Liver (tissue), 3 donors: ENCODE measurements around the gene HORMAD2.
"Not testable (repeated sequence)": the region's sequence is repeated elsewhere in the genome, so short reads cannot be mapped to it uniquely, and the experiment has no call there.

Experiments used
- CTCF ChIP-seq: fragments of 150-350 bp; IDR thresholded peaks from 2 replicates; pipeline ENCODE4 v1.5.1; 2017; ENCODE audit warnings: improper control_type of control experiment, low read depth, low read length; ENCODE audit not compliant: missing input control
- FOXA1 ChIP-seq: IDR thresholded peaks from 2 replicates; pipeline ENCODE4 v1.6.1; 2016; ENCODE audit warnings: antibody characterized with exemption
- HNF4G ChIP-seq: IDR thresholded peaks from 2 replicates; pipeline ENCODE4 v1.6.1; 2016; ENCODE audit warnings: antibody characterized with exemption
- JUND ChIP-seq, 2 donors: IDR thresholded peaks; 2 replicates each; pipeline ENCODE4 v1.6.1; 2016; ENCODE audit warnings: antibody characterized with exemption in 2 of 2
- RAD21 ChIP-seq, 2 donors: IDR thresholded peaks; 2 replicates each; pipeline ENCODE4 v1.6.1; 2016; ENCODE audit warnings: antibody characterized with exemption in 2 of 2, mild to moderate bottlenecking in 2 of 2
- RXRA ChIP-seq, 2 donors: IDR thresholded peaks; 2 replicates each; pipeline ENCODE4 v1.6.1; 2017 to 2018; ENCODE audit warnings: antibody characterized with exemption in 2 of 2, mild to moderate bottlenecking in 1 of 2
- SP1 ChIP-seq: IDR thresholded peaks from 2 replicates; pipeline ENCODE4 v1.6.1; 2018; ENCODE audit warnings: antibody characterized with exemption, mild to moderate bottlenecking
- TAF1 ChIP-seq: conservative IDR thresholded peaks from 2 replicates; pipeline ENCODE4 v1.6.1; 2016; ENCODE audit warnings: antibody characterized with exemption, mild to moderate bottlenecking
- YY1 ChIP-seq: IDR thresholded peaks from 2 replicates; pipeline ENCODE4 v1.6.1; 2016; ENCODE audit warnings: antibody characterized with exemption, mild to moderate bottlenecking
- TF ChIP-seq, protein P1 (sequence below): IDR thresholded peaks from 2 replicates; pipeline ENCODE4 v1.6.1; 2016; ENCODE audit warnings: antibody characterized with exemption
- TF ChIP-seq, protein P2 (sequence below): IDR thresholded peaks from 2 replicates; pipeline ENCODE4 v1.6.1; 2016; ENCODE audit warnings: antibody characterized with exemption, mild to moderate bottlenecking
- TF ChIP-seq, protein P3 (sequence below): IDR thresholded peaks from 2 replicates; pipeline ENCODE4 v1.6.1; 2016; ENCODE audit warnings: antibody characterized with exemption
- donor health status: healthy.
- donor health status: healthy.

DNA sequence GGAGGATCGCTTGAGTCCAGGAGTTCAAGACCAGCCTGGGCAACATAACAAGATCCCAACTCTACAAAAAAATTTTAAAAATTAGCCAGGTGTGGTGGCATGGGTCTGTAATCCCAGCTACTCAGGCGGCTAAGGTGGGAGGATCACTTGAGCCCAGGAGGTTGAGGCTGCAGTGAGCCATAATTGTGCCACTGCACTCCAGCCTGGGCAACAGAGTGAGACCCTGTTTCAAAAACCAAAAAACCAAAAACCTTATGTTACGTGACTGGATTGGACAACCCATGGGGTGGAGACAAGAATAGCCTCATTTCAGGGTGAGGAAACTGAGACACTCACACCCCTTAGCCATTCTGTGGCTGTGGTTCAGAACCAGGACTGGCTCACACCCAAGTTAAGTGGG lies 136.0 kb downstream of the HORMAD2 start:
- not testable (repeated sequence) for TF ChIP-seq CTCF; YY1; TAF1; SP1; JUND (IDR thresholded peaks at IDR 0.05); RAD21 (IDR thresholded peaks at IDR 0.05); RXRA (IDR thresholded peaks at IDR 0.05); FOXA1; HNF4G
- TF ChIP-seq, protein P1, sequence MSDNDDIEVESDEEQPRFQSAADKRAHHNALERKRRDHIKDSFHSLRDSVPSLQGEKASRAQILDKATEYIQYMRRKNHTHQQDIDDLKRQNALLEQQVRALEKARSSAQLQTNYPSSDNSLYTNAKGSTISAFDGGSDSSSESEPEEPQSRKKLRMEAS: not testable (repeated sequence)
- TF ChIP-seq, protein P2, sequence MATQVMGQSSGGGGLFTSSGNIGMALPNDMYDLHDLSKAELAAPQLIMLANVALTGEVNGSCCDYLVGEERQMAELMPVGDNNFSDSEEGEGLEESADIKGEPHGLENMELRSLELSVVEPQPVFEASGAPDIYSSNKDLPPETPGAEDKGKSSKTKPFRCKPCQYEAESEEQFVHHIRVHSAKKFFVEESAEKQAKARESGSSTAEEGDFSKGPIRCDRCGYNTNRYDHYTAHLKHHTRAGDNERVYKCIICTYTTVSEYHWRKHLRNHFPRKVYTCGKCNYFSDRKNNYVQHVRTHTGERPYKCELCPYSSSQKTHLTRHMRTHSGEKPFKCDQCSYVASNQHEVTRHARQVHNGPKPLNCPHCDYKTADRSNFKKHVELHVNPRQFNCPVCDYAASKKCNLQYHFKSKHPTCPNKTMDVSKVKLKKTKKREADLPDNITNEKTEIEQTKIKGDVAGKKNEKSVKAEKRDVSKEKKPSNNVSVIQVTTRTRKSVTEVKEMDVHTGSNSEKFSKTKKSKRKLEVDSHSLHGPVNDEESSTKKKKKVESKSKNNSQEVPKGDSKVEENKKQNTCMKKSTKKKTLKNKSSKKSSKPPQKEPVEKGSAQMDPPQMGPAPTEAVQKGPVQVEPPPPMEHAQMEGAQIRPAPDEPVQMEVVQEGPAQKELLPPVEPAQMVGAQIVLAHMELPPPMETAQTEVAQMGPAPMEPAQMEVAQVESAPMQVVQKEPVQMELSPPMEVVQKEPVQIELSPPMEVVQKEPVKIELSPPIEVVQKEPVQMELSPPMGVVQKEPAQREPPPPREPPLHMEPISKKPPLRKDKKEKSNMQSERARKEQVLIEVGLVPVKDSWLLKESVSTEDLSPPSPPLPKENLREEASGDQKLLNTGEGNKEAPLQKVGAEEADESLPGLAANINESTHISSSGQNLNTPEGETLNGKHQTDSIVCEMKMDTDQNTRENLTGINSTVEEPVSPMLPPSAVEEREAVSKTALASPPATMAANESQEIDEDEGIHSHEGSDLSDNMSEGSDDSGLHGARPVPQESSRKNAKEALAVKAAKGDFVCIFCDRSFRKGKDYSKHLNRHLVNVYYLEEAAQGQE: not testable (repeated sequence)
- TF ChIP-seq, protein P3, sequence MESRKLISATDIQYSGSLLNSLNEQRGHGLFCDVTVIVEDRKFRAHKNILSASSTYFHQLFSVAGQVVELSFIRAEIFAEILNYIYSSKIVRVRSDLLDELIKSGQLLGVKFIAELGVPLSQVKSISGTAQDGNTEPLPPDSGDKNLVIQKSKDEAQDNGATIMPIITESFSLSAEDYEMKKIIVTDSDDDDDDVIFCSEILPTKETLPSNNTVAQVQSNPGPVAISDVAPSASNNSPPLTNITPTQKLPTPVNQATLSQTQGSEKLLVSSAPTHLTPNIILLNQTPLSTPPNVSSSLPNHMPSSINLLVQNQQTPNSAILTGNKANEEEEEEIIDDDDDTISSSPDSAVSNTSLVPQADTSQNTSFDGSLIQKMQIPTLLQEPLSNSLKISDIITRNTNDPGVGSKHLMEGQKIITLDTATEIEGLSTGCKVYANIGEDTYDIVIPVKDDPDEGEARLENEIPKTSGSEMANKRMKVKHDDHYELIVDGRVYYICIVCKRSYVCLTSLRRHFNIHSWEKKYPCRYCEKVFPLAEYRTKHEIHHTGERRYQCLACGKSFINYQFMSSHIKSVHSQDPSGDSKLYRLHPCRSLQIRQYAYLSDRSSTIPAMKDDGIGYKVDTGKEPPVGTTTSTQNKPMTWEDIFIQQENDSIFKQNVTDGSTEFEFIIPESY: not testable (repeated sequence)
